ENCODE measurements around the gene ANKRD13A.
"Not testable (repeated sequence)": the region's sequence is repeated elsewhere in the genome, so short reads cannot be mapped to it uniquely, and the experiment has no call there.

ANKRD13A gene

DNA sequence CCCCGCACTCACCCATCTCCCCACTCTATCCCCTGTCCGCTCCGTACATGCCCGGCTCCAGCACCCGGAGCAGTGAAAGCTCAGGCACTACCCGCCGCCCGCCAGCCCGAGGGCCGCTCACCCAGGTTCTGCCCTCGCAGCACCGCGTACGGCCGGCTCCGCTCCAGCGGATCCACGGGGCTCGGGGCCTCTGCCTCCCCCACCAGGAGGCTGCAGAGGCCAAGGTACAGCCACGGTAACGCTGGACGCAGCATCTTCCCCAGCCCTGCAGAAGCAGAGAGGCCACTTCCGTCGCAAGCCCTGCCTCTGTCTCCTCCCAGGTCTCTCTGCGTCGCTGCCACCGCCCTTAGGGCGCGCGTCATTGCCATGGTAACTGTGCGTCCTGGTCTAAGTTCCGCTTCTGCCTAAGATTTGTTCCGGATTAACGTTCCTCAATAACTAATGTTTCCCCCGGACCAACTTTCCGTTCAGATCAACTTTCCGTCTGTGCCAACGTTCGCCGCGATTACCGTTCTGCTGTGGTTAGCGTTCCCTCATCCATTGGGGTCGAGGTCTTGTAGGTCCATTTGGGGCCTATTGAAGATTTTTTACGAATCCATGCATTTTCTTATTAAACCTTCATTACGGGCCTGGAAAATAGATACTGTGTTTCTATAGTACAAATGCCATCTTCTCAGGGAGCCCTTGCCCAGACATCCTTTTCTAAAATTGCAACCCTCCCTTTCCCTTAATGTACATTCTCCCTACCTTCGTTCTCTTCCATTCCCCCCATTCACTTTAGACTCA lies 49.2 kb downstream of the ANKRD13A start, which contains the start of gene C12orf76:
TSS of gene C12orf76 (minus strand) at position 281 of the 786 bp plus-strand sequence. CDS start at position 254, 27 bp downstream.
- DNase-seq (ENCODE audit: low read depth, low spot score): peak; percentile 79

GRCh38 chr12:110049034-110049433 lies 49.8 kb downstream of the ANKRD13A start:
- not testable (repeated sequence) for DNase-seq (ENCODE audit: low read depth, low spot score)

DNA sequence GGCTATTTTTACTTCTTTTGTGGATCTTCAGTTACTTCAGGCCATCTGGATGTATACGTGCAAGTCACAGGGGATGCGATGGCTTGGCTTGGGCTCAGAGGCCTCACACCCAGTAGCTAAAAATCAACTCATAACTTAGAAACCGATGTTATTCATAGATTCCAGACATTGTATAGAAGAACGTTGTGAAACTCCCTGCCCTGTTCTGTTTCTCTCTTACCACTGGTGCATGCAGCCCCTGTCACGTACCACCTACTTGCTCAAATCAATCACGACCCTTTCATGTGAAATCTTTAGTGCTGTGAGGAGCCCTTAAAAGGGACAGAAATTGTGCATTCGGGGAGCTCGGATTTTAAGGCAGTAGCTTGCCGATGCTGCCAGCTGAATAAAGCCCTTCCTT lies 50.4 kb downstream of the ANKRD13A start:
- DNase-seq (ENCODE audit: low read depth, low spot score): not testable (repeated sequence)

DNA sequence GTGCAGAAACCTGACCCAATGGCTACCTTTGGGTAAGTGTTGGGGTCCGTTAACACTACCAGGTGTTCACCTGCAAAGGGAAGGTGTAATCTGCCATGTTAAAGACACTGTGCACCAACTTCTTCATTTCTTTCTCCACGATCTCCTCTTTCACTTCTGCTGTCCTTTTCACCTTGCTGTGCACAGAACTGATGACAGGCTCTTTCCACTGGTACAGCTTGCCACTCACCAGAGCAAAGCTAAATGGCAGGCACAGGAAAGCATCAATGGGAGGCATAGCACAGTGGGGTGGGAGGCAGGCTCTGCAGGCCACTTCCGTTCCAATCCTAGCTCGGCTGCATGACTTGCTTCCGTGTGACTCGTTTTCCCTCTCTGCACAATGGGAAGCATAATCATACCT lies 51.7 kb downstream of the ANKRD13A start:
- DNase-seq (ENCODE audit: low read depth, low spot score): no peak

- not testable (repeated sequence) for DNase-seq (ENCODE audit: low read depth, low spot score)
Measured at GRCh38 chr12:110055375-110056352, 56.4 kb downstream of the ANKRD13A start.

DNA sequence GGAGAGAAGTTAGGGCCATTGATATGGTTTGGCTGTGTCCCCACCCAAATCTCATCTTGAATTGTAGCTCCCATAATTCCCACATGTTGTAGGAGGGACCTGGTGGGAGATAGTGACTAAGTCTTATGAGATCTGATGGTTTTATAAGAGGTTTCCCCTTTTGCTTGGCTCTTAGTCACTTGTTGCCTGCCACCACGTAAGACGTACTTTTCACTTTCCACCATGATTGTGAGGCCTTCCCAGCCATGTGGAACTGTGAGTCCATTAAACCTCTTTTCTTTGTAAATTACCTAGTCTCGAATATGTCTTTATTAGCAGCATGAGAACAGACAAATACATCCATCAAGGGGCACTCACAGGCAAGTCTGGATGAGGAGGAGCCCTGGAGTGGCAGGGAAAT lies 57.4 kb downstream of the ANKRD13A start:
- DNase-seq (ENCODE audit: low read depth, low spot score): not testable (repeated sequence)

DNA sequence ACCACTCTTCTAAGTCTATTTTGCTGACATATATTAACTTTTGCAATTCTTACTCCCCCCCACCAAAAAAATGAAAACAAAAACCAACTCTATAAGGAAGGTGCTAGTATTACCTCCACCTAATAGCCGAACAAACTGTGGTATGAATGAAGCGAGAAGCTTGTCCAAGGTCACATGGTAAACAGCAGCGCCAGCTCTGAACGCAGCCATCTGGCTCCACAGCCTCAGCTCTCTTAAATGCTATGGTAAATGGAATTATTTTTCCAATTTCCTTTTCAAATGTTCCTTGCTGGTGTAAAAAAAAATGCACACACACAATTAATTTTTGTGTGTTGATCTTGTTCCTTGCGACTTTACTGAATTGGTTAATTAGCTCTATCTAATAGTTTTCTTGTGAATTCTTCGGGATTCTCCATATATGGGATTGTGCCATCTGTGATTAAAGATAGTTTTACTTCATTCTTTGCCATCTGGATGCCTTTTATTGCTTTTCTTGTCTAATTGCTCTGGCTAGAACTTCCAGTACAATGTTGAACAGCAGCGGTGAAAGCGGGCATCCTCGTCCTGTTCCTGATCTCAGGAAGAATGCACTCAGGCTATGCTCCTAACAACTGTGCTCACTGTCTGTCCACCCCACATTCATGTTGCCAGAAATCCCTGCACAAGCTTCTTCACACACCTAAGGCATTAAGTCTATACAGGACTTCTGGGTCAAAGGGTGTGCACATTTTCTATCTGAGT lies 59.8 kb downstream of the ANKRD13A start:
- DNase-seq (ENCODE audit: low read depth, low spot score): no peak

- DNase-seq (ENCODE audit: low read depth, low spot score): no peak
Measured at GRCh38 chr12:110059651-110060000, 60.4 kb downstream of the ANKRD13A start.

- no peak for DNase-seq (ENCODE audit: low read depth, low spot score)
Measured at GRCh38 chr12:110062241-110062640, 63.0 kb downstream of the ANKRD13A start.

DNA sequence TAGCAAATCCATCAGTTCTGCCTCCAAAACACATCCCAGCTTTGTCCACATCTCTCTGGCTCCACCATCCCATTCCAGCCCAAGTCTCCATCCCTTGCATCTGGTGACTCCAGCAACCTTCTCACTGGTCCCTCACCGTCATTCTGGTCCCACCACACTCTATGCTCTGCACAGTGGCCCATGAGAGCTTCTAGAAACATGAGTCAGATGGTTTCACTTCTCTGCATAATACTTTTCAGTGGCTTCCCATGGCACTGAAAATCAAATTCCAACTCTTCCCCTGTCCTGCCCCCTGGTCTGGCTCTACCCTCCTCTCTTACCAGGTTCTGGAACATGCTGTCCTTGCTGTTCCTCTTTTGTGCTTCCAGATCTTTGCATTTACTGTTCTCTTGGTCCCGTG lies 66.3 kb downstream of the ANKRD13A start:
- DNase-seq (ENCODE audit: low read depth, low spot score): no peak

DNA sequence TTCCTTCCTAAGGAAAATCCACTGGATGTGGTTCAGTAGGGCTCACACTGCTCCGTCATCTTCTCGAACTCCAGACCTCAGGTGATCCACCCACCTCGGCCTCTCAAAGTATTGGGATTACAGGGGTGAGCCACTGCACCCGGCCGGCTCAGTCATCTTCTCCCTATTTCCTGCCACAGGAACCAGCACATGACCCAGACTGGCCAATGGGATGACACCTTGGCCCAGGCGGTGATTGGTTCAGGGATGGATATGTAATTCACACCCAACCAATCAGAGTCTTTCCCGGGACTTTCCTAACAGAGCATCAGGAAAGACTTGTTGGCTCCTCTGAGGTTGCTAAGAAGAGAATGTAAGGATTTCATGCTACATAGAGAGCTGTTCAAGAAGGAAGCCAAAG lies 68.3 kb downstream of the ANKRD13A start:
- DNase-seq (ENCODE audit: low read depth, low spot score): no peak

- not testable (repeated sequence) for DNase-seq (ENCODE audit: low read depth, low spot score)
Measured at GRCh38 chr12:110068115-110068514, 68.9 kb downstream of the ANKRD13A start.

- DNase-seq (ENCODE audit: low read depth, low spot score): no peak
Measured at GRCh38 chr12:110068654-110069053, 69.4 kb downstream of the ANKRD13A start.

DNA sequence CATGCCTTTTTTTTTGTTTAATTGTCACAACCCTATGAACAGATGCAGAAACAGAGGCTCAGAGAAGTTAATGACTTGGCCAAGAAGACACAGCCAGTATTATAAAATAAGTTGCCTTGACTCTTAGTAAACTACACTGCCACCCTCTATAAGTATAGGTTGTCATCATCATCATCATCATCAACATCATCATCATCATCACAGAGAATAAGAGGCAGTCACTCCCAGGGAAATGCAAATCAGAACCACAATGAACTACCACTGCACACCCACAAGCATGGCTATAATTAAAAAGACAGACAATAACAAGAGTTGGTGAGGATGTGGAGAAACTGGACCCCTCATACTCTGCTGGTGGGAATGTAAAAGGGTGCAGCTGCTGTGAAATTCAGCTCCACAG lies 72.3 kb downstream of the ANKRD13A start:
- DNase-seq (ENCODE audit: low read depth, low spot score): no peak

DNA sequence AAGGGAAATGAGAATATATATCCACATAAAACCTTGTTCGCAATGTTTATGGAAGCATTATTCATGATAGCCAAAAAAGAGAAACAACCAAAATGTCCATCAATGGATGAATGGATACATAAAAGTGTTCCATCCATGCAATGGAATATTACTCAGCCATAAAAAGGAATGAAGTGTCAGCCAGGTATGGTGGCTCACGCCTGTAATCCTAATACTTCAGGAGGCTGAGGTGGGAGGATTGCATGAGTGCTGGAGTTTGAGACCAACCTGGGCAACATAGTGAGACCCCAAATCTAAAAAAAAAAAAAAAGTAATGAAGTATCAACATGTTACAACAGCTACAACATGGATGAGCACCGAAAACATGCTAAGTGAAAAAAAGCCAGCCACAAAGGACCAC lies 72.7 kb downstream of the ANKRD13A start:
- no peak for DNase-seq (ENCODE audit: low read depth, low spot score)

- not testable (repeated sequence) for DNase-seq (ENCODE audit: low read depth, low spot score)
Measured at GRCh38 chr12:110072636-110073035, 73.4 kb downstream of the ANKRD13A start.

DNA sequence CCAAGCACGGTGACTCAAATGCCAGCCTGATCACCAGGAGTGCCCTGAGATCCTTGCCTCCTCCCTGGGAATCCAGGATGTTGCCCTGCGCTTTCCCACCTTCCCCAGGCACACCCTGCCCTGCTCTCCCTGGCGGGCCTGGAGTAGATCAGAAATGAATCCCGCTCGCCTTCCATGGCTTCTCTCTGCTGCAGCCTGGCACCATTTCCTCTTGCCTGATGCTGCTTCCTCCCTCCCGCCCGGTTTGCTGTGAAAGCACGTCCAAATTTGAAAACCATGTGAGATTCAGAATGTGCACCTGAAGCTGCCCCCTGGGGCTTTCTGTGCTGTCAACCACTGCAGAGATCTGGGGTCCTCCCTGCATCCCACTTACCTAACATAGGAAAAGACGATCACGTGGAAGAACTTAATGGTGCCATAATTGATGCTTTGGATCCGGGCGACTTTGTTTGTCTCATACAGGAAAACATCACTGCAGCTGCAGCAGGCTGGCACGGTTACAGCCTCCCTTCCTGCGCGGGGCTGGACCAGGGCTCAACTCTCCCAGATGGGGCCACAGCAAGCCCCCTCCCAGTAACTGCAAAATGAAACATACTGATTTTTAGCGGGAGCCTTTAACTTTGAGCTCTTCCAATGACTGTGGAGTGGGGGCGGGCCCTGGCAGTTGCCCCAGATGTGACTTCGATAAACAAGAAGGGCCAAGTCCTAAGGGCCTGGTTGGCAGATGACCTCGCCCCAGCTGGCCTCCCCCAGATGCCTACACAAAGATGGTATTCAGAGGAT lies 74.0 kb downstream of the ANKRD13A start:
- no peak for DNase-seq (ENCODE audit: low read depth, low spot score)

- no peak for DNase-seq (ENCODE audit: low read depth, low spot score)
Measured at GRCh38 chr12:110074089-110074488, 74.9 kb downstream of the ANKRD13A start.

GRCh38 chr12:110075880-110076279 lies 76.7 kb downstream of the ANKRD13A start:
- DNase-seq (ENCODE audit: low read depth, low spot score): no peak

DNA sequence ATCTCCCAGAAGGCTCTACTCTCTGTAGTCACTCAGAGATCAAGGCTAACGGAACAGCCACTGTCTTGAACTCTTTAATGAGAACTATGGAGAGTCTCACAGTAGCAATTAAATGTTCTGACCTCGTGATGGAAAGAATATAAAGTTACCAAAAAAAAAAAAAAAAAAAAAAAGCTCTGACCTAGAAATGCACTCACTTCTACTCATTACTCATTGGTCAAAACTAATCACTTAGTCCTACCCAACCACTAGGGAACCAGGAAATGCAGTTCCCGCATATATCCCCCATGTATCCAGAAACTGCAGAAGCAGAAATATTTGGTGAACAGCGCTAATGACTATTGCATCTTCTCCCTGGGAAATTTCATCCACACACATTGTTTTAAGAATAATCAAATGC lies 78.6 kb downstream of the ANKRD13A start:
- no peak for DNase-seq (ENCODE audit: low read depth, low spot score)

Data from activated CD4-positive, CD25-positive, alpha-beta regulatory T cell treated with anti-CD3 and anti-CD28 coated beads, Interleukin-2, amount 50 U/mL, for 16 hours (primary cell).